Measurements from ENCODE around the gene SUMO3.

SUMO3 gene

GRCh38 chr21:44795342-44795741 lies 22.5 kb downstream of the SUMO3 start:
- DNase-seq (no peak), ATAC-seq (replicated peaks) (no peak)
- peaks cover 30 to 48% of the 10 kb centered on the region in 2 donors for H3K36me3 Mint-ChIP-seq
- H3K4me1 Mint-ChIP-seq, result peaks cover 31 to 65% of the 10 kb centered on the region in 2 donors
- H3K27me3 Mint-ChIP-seq, result no peaks in the 10 kb centered on the region
- no peak overlapping the region for H3K27ac Mint-ChIP-seq
- H3K4me3 Mint-ChIP-seq, result no peak overlapping the region
- no peaks in the 10 kb centered on the region for H3K9me3 Mint-ChIP-seq

- DNase-seq, result no peak
- Mint-ChIP-seq H3K27me3 (no peaks in the 10 kb centered on the region), H3K9me3 (no peaks in the 10 kb centered on the region), H3K4me3 (no peak overlapping the region), H3K4me1 (peaks cover 34 to 66% of the 10 kb centered on the region in 2 donors), H3K36me3 (peaks cover 25 to 49% of the 10 kb centered on the region in 2 donors), H3K27ac (no peak overlapping the region)
- no peak for ATAC-seq (replicated peaks)
Observed at GRCh38 chr21:44793592-44794374, 24.1 kb downstream of the SUMO3 start.

DNA sequence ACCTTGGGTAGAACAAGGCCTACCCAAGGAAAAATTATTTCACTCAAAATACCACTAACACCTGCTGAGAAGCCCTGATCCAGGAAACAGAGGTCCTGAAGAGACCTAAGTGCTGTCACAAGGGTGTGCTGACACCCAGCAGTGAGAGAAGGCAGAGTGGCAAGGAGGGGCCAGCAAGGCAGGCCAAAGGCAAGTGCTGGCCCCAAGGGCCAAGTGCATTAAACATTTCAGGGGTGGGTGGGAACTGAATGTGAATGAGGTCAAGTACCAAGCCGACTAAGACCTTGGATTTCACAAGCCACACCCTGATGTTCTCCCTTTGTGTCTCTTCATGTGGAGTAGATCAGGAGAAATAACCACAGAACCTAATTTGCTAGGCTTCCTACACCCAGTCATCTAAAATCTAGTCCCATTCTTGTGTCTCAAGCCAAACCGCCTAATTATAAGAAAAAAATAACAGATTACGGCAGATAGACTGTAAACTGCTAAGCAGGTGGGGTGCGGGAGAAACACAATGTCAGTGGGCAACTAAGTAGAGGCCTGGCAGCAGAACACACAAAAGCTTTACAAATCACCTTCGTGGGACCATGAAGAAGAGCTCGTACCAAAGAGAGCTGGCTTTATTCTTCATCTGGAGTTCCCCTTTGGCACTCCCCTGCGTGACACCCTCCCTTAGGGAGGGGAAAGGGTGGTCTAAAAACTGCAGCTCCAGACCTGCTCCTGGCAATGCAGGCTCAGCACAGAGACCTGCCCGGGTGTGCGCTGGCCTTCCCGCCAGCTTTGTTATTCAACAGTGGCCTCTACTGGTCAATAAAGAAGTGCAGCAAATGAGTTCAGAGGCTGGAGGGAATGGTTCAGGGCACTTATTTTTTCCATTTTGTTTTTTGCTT lies 24.9 kb downstream of the SUMO3 start:
- DNase-seq, result peak; percentile 30
- Mint-ChIP-seq H3K27me3 (no peaks in the 10 kb centered on the region), H3K36me3 (peaks cover 23 to 42% of the 10 kb centered on the region in 2 donors), H3K9me3 (no peaks in the 10 kb centered on the region), H3K4me3 (peak overlapping the region in 1 of 2 donors; percentile 33), H3K4me1 (peaks cover 30 to 60% of the 10 kb centered on the region in 2 donors), H3K27ac (no peak overlapping the region)
- ATAC-seq (replicated peaks), result peak; percentile 88 to 92

GRCh38 chr21:44791993-44792392 lies 25.9 kb downstream of the SUMO3 start:
- peaks cover 25 to 44% of the 10 kb centered on the region in 2 donors for H3K36me3 Mint-ChIP-seq
- no peaks in the 10 kb centered on the region for H3K27me3 Mint-ChIP-seq
- no peak overlapping the region for H3K27ac Mint-ChIP-seq
- DNase-seq (no peak), ATAC-seq (replicated peaks) (no peak)
- H3K4me1 Mint-ChIP-seq, result peaks cover 29 to 58% of the 10 kb centered on the region in 2 donors
- no peaks in the 10 kb centered on the region for H3K9me3 Mint-ChIP-seq
- no peak overlapping the region for H3K4me3 Mint-ChIP-seq

DNA sequence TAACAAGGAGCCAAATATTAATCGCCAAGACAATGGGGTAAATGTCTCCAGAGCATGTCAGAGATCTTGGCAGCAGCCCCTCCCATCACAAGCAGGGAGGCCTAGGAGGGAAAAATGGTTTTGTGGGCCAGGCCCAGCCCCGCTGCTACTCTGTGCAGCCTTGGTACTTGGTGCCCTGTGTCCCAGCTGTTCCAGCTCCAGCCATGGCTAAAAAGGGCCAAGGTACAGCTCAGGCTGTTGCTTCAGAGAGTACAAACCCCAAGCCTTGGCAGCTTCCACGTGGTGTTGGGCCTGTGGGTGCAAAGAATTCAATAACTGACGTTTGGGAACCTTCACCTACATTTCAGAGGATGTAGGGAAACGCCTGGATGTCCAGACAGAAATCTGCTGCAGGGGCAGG lies 26.6 kb downstream of the SUMO3 start:
- Mint-ChIP-seq H3K9me3 (no peaks in the 10 kb centered on the region), H3K4me3 (no peak overlapping the region), H3K36me3 (peaks cover 27 to 44% of the 10 kb centered on the region in 2 donors), H3K4me1 (peaks cover 26 to 51% of the 10 kb centered on the region in 2 donors), H3K27ac (no peak overlapping the region), H3K27me3 (no peaks in the 10 kb centered on the region)
- DNase-seq (no peak), ATAC-seq (replicated peaks) (no peak)

DNA sequence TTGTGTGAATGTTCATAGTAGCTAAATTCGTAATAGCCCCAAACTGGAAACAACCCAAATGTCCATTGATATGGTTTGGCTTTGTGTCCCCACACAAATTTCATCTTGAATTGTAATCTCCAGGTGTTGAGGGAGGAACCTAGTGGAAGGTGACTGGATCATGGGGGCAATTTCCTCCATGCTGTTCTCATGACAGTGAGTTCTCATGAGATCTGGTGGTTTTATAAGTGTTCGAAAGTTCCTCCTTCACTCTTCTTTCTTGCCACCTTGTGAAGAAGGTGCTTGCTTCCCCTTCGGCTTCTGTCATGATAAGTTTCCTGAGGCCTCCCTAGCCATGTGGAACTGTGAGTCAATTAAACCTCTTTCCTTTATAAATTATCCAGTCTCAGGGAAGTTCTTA lies 27.5 kb downstream of the SUMO3 start:
- DNase-seq (no peak), ATAC-seq (replicated peaks) (peak; percentile 35 to 56)
- Mint-ChIP-seq H3K27me3 (no peaks in the 10 kb centered on the region), H3K36me3 (peaks cover 34 to 49% of the 10 kb centered on the region in 2 donors), H3K4me1 (peaks cover 29 to 48% of the 10 kb centered on the region in 2 donors), H3K9me3 (no peaks in the 10 kb centered on the region), H3K4me3 (no peak overlapping the region), H3K27ac (no peak overlapping the region)

- Mint-ChIP-seq H3K27me3 (no peaks in the 10 kb centered on the region), H3K9me3 (no peaks in the 10 kb centered on the region), H3K4me3 (peak overlapping the region in 1 of 2 donors; percentile 25), H3K27ac (peak overlapping the region; percentile 31), H3K36me3 (peaks cover 36 to 52% of the 10 kb centered on the region in 2 donors), H3K4me1 (peaks cover 32 to 45% of the 10 kb centered on the region in 2 donors)
- DNase-seq, result no peak
- ATAC-seq (replicated peaks), result peak; percentile 55 to 67
Observed at GRCh38 chr21:44789880-44790279, 28.0 kb downstream of the SUMO3 start.

GRCh38 chr21:44785620-44786335 lies 32.1 kb downstream of the SUMO3 start:
- Mint-ChIP-seq H3K27me3 (no peaks in the 10 kb centered on the region), H3K4me1 (peaks cover 29% of the 10 kb centered on the region in 2 donors), H3K27ac (no peak overlapping the region), H3K36me3 (peaks cover 31 to 56% of the 10 kb centered on the region in 2 donors), H3K9me3 (no peaks in the 10 kb centered on the region), H3K4me3 (no peak overlapping the region)
- no peak for DNase-seq
- ATAC-seq (replicated peaks), result no peak

- Mint-ChIP-seq H3K27ac (no peak overlapping the region), H3K9me3 (no peaks in the 10 kb centered on the region), H3K27me3 (no peaks in the 10 kb centered on the region), H3K36me3 (peaks cover 25 to 51% of the 10 kb centered on the region in 2 donors), H3K4me1 (peaks cover 19 to 21% of the 10 kb centered on the region in 2 donors), H3K4me3 (no peak overlapping the region)
- ATAC-seq (replicated peaks), result no peak
- no peak for DNase-seq
Observed at GRCh38 chr21:44784810-44785209, 33.1 kb downstream of the SUMO3 start.

DNA sequence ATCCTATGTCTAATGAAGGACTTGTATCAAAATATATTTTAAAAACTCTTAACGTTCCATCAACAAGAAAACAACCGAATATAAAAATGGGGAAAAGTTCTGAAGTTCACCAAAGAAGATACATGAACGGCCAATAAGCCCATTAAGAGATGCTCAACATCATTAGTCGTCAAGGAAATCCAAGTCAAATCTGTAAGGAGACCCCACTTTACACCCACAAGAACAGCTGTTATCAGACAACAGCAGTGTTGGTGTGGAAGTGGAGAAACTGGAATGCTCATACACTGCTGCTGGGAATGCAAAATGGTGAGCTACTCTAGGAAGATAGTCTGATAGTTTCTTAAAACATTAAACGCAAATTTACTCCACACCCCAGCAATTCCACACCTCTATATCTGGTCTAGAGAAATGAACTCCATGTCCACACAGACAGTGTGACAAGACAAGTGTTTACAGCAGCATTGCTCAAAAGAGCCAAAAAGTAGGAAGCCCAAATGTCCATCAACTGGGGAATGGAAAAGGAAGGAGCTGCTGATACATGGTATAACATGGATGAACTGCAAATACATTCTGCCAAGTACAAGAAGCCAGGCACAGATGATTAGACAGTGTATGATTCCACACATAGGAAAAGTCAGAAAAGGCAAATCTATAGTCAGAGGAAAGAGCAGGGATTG lies 34.7 kb downstream of the SUMO3 start:
- ATAC-seq (replicated peaks), result no peak
- H3K4me3 Mint-ChIP-seq, result no peak overlapping the region
- H3K9me3 Mint-ChIP-seq, result no peaks in the 10 kb centered on the region
- H3K36me3 Mint-ChIP-seq, result peaks cover 27 to 51% of the 10 kb centered on the region in 2 donors
- H3K4me1 Mint-ChIP-seq, result peaks cover 13 to 16% of the 10 kb centered on the region in 2 donors
- H3K27me3 Mint-ChIP-seq, result no peaks in the 10 kb centered on the region
- H3K27ac Mint-ChIP-seq, result no peak overlapping the region
- no peak for DNase-seq

GRCh38 chr21:44780767-44781459 lies 36.9 kb downstream of the SUMO3 start:
- Mint-ChIP-seq H3K27me3 (no peaks in the 10 kb centered on the region), H3K9me3 (no peaks in the 10 kb centered on the region), H3K36me3 (peaks cover 25 to 51% of the 10 kb centered on the region in 2 donors), H3K27ac (no peak overlapping the region), H3K4me1 (peaks cover 12 to 14% of the 10 kb centered on the region in 2 donors), H3K4me3 (no peak overlapping the region)
- DNase-seq (no peak), ATAC-seq (replicated peaks) (no peak)

GRCh38 chr21:44780137-44780502 lies 37.7 kb downstream of the SUMO3 start:
- Mint-ChIP-seq H3K4me3 (no peak overlapping the region), H3K4me1 (peaks cover 8 to 12% of the 10 kb centered on the region in 2 donors)

DNA sequence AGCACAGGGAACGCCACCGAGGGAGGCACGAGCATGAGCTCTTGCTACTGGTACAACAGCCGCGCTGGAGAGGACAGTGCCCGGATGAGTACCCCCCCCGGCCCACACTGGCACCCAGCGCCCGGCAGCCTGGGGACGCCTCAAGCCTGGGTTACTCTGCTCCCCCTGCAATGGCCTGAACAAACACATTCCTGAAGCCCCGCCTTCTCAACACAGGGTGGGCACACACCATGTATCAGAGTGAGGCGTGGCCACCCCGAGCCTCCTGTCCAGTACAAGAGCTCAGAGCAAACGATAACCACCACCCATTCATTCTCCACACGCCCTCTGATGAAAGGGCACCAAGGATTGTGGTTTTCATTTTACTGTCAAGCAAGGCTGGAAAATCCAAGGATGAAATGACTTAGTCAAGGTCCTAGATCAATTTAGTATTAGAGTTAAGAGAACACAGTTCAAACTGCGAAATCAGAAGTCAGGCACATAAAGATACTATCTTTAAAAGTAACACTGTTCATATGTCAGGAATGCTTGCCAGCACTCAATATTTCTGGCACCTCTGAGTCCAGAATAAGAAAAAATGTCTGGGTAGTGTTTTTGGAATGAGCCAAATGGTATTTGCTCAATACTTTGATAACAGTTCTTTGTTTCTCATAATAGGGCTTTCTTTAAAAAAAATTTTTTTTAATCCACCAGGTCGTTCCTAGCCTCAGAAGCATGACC lies 38.3 kb downstream of the SUMO3 start:
- Mint-ChIP-seq H3K4me3 (no peak overlapping the region), H3K9me3 (no peaks in the 10 kb centered on the region), H3K36me3 (peaks cover 28 to 52% of the 10 kb centered on the region in 2 donors), H3K4me1 (peaks cover 7 to 12% of the 10 kb centered on the region in 2 donors), H3K27me3 (no peaks in the 10 kb centered on the region), H3K27ac (no peak overlapping the region)
- DNase-seq, result no peak
- ATAC-seq (replicated peaks), result no peak

More at GRCh38 chr21:44780137-44780502, 37.7 kb downstream of the SUMO3 start:
- Mint-ChIP-seq H3K27me3 (no peaks in the 10 kb centered on the region), H3K27ac (no peak overlapping the region), H3K36me3 (peaks cover 22 to 48% of the 10 kb centered on the region in 2 donors), H3K9me3 (no peaks in the 10 kb centered on the region)
- ATAC-seq (replicated peaks) (no peak), DNase-seq (no peak)

Data from stimulated activated naive B cell treated with anti-CD40 and anti-IgM and Interleukin-4, amounts not matched to agents 10 μg/mL and 1 μg/mL and 100 μg/mL, for 72 hours (primary cell).